Peyer's patch (tissue), 4 donors: ENCODE data around the gene PCDHGA11.
"Not testable (repeated sequence)": the region's sequence is repeated elsewhere in the genome, so short reads cannot be mapped to it uniquely, and the experiment has no call there.

Source experiments
- POLR2A ChIP-seq, 2 donors: fragments of 450-650 bp; IDR thresholded peaks; one replicate each; pipeline ENCODE4 v1.5.1; 2017; ENCODE audit warnings: antibody characterized with exemption in 2 of 2, mild to moderate bottlenecking in 2 of 2, moderate library complexity in 2 of 2
- TF ChIP-seq, protein P1 (sequence below), 6 experiments: fragments of 450-650 bp in 4 of 6; fragments of 200-600 bp in 2 of 6; sonication (generic) in 1 of 6; IDR thresholded peaks; one replicate each; pipeline ENCODE4 v1.5.1; 2017 to 2019; ENCODE audit warnings: antibody characterized with exemption in 6 of 6, mild to moderate bottlenecking in 3 of 6, moderate library complexity in 1 of 6

DNA sequence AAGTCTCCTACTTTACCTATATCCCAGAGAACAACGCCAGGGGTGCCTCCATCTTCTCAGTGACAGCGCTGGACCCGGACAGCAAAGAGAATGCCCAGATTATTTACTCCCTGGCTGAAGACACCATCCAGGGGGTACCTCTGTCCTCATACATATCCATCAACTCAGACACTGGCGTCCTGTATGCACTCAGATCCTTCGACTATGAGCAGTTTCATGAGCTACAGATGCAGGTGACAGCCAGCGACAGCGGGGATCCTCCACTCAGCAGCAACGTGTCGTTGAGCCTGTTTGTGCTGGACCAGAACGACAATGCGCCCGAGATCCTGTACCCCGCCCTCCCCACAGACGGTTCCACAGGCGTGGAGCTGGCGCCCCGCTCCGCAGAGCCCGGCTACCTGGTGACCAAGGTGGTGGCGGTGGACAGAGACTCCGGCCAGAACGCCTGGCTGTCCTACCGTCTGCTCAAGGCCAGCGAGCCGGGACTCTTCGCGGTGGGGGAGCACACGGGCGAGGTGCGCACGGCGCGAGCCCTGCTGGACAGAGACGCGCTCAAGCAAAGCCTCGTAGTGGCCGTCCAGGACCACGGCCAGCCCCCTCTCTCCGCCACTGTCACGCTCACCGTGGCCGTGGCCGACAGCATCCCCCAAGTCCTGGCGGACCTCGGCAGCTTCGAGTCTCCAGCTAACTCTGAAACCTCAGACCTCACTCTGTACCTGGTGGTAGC lies 6.1 kb upstream of the PCDHGA11 start:
- not testable (repeated sequence) for TF ChIP-seq POLR2A (IDR thresholded peaks at IDR 0.05)
- TF ChIP-seq, protein P1, sequence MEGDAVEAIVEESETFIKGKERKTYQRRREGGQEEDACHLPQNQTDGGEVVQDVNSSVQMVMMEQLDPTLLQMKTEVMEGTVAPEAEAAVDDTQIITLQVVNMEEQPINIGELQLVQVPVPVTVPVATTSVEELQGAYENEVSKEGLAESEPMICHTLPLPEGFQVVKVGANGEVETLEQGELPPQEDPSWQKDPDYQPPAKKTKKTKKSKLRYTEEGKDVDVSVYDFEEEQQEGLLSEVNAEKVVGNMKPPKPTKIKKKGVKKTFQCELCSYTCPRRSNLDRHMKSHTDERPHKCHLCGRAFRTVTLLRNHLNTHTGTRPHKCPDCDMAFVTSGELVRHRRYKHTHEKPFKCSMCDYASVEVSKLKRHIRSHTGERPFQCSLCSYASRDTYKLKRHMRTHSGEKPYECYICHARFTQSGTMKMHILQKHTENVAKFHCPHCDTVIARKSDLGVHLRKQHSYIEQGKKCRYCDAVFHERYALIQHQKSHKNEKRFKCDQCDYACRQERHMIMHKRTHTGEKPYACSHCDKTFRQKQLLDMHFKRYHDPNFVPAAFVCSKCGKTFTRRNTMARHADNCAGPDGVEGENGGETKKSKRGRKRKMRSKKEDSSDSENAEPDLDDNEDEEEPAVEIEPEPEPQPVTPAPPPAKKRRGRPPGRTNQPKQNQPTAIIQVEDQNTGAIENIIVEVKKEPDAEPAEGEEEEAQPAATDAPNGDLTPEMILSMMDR (IDR thresholded peaks at IDR 0.05), result not testable (repeated sequence)
